Measurements from ENCODE around the gene PDE1C.

Gene PDE1C

GRCh38 chr7:31991406-31991805, 78.8 kb downstream of the PDE1C start:
- no peak for DNase-seq (ENCODE audit: low spot score)

DNA sequence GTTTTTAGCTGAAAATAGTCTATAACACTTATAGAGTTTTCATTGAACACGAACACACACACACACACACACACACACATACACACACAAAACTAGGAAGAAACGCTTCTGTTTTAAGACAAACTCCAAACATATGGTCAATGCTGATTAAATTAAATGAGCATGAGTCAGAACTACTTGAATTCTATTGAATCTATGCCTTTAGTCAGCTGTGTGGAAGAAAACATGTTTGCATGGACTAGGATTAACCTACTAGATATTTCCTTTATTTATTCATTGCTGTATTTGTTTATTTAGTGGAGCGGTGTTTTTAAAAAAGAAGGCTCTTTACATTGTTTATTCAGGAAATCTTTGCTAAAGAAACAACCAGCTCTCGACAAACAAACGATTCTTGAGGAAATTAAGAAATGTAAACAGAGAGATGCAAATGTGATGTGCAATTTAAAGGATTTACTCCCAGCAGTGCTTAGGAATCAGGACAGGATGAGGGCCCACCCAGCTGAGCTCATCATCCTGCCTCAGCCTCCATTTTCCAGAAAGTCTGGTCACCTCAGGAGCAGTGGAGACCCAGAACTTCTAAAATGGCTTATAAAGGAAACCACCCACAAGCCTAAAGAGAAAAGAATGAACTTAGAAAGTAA, 83.2 kb downstream of the PDE1C start:
- DNase-seq (ENCODE audit: low spot score): no peak

DNA sequence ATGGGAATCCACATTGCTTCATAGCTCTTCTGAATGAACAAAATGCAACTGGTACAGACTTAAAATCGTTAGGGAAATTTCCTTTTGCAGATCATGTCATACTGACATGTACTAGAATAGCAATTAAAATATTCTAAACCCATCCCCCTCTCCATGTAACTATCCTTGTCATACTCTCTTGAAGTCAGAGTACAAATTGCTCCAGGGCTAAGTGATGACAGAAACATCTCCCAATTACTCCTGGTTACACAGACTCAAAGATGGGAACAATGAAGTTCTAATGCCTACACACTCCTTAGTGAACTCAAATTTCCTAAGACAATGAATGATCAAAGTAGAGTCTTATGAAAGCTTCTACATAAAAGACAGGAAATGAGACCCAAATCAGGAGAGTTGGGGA, 87.2 kb downstream of the PDE1C start:
- no peak for DNase-seq (ENCODE audit: low spot score)

GRCh38 chr7:31981874-31982390, 88.3 kb downstream of the PDE1C start:
- DNase-seq (ENCODE audit: low spot score): no peak

DNA sequence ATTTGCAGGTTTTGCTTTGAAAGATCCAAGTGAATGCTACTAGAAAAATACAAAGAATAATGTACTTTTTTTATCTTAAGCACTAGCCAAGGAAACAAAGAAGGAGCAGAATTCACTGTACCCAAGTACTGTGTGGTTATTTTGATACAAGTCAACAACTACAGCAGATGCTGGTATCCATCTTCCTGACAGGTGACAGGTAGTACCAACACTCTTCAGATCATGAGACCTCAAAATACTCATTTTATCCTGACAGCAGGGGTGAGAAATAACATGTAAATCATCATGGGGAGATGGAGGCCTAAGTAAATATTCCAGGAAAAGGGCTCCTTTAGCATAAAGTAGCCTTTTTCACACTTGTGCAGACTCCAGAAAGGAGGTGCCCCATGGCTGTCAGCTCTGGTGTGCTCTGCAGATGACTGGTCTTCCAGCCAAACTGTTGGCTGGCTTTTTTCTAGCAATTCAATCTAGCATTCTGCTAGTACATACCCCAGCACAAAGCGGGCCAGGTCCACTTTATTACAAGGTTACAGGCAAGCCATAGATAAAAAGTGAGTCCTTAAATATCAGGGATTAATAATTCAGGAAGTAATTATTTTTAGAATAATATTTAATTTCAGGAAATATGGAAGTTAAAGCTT, 90.4 kb downstream of the PDE1C start:
- DNase-seq (ENCODE audit: low spot score): no peak

- no peak for DNase-seq (ENCODE audit: low spot score)
Observed at GRCh38 chr7:31975546-31975945, 94.7 kb downstream of the PDE1C start.

DNA sequence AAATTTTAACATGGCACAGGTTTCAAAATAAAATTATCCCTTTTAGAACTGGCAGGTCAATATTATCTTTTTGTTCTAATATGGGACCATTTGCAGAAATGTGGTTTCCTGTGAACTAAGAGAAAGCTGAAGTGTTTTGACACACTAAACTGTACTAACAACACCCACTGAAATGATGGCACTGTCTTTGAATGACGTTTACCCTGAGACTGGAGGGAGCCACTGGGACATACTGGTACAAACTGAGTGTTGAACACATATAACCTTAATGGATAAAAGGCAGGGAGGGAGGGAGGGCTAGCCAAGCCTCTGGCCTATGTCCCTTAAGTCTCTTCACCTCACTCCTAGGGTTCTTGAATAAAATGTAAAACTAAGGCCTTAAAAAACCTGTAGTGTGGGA, 95.9 kb downstream of the PDE1C start:
- no peak for DNase-seq (ENCODE audit: low spot score)

GRCh38 chr7:31971049-31971667, 99.0 kb downstream of the PDE1C start:
- DNase-seq (ENCODE audit: low spot score): no peak

- no peak for DNase-seq (ENCODE audit: low spot score)
Observed at GRCh38 chr7:31970501-31970900, 99.7 kb downstream of the PDE1C start.

DNA sequence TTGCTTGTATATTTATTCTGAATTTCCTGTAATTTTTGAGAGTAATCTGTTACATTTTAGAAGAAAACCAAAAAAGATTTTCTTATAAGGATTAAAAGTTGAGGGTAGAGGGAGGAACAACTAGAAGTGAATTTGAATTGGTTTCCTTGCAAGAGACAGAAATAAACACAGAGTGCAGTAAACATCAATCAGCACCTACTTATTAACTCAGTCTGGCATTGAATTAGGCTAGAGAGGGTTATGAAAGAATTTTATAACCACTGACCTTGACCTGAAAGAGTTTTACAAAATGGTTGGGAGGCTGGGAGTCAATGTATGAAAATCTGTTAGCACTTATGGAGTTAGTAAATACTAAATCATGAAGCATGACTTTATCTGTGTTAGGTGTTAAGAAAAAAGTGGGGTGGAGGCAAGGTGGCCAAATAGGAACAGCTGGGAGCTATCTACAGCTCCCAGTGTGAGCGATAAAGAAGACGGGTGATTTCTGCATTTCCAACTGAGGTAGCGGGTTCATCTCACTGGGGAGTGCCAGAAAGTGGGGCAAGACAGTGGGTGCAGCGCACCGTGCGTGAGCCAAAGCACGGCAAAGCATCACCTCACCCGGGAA, 106.5 kb downstream of the PDE1C start:
- DNase-seq (ENCODE audit: low spot score): no peak

DNA sequence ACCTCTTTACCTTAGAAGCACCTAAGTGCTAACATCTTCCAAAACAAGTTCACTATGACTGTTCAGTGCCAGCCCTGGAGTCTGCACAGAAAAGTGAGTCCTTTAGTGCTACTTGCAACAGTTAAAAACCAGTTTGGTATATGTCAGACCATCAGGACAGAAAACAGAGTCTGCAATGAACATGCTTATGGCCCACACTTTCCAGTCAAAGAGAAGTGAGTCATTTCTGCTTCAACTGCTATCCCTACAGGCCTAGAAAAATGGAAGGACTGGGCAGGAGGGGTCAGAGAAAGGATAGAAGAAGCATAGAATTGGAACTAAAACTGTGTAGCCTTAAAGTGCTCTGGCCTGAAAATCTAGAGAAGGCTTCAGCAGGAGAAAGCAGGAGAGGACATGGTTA, 108.0 kb downstream of the PDE1C start:
- DNase-seq (ENCODE audit: low spot score): no peak

- no peak for DNase-seq (ENCODE audit: low spot score)
Observed at GRCh38 chr7:31958226-31958625, 112.0 kb downstream of the PDE1C start.

DNA sequence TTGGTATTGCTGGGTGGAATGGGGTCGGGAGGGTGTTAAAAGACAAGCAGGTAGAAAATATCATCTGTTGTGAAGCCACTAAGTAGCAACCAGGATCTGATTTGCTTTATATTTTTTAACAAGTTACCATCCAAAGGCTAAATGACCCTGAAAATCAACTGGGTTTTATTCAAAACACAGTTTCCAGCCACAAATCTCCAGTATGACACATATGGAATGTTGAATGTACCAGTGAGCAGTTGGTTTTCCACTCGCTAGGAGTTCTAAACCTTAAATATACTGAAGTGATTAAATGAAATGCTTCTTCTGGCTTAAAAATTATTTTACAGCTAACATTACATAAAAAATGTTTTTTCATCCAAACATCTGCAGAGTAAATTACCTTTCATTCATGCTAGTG, 112.5 kb downstream of the PDE1C start:
- DNase-seq (ENCODE audit: low spot score): no peak

DNA sequence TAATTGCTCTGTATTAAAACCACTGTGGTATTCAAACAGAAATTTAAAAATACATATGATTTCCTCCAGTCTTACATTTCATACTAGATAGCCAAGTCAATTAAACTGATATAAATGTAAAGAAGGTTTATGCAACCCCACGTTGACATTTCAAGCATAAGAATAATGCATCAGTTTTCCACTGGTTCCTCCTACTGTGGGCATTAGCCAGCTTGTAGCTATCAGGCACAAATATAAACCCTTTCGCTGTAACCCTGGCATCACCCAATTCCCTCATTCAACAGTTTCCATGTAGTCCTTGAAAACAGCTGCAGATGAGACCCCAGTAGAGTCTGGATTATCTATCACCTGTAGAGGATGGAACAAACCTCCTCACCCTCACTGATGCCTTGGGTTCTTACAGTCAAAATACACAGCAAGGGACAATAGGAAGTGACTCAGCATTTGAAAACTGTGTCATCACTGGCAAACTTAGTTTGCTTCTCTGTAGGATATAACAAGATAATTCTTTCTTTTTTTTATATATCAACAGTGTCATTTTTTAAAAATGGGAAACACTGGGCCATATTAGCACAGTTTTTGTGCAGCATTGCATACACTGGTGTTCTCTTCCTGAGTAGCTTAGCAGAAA, 113.0 kb downstream of the PDE1C start:
- no peak for DNase-seq (ENCODE audit: low spot score)

DNA sequence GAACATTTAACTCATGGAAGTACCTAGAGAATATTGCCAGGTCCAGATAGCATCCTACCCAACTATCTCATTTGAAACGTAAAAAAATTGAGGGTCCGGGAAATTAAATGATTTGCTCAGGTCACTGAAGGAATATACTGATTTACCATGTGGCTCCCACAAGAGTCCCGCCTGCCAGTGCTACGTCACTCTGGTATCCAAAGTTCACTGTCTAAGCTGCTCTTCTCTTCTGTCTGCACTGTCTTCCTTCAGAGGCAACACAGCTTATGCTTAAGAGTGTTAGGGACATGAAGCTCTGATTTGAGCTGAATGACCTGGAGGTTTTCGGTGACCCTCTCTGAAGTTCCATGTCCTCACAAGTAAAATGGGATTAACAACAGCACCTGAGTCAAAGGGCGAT, 114.6 kb downstream of the PDE1C start:
- no peak for DNase-seq (ENCODE audit: low spot score)

GRCh38 chr7:31955021-31955420, 115.2 kb downstream of the PDE1C start:
- no peak for DNase-seq (ENCODE audit: low spot score)

GRCh38 chr7:31954500-31954899, 115.7 kb downstream of the PDE1C start:
- DNase-seq (ENCODE audit: low spot score): no peak

DNA sequence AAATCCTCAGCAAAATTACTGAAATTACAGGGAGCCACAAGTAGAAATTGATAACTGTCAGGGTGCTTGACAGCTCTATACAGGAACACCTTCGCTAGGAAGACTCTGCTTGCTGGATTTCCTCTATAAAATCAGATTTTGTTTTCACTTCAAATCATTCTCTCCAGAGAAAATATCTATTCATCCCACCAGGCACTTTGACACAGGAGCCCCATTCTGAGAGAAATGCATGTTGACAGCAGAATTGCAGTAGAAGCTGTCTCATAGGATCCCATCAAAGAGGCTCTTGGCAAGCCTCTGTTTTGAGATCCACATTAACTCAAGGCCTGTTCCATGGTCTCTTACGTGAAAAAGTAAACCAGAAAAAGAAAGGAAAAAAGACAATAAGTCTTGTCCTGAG, 116.8 kb downstream of the PDE1C start:
- DNase-seq (ENCODE audit: low spot score): no peak

DNA sequence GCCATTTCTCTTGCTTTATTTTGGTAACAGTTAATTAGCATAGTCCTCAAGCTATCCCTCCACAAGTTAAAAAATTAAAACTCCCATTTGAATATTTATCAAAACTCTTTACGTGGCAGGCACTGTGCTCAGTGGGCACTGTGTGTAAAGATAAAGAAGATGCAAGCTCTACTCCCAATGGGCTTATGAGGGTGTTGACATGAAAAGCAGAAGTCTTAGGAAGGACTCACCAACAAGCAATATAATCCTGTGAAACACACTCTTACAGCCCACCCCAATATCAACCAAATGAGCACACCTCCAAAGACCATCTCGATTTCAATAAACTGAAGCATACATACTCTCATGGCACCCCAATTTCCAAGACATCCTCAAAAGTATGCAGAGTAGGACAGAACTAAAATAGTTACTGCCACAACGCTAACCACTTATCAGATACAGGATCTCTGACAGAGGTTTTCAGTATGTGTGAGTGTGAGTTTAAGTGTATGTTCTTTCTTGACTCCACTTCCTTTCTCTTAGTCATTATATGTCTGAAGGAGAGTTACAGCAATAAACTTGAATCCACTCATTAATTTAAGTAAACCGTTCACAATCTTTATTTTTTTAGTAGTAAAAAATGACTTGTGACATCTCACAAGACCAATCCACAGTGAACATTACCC, 120.0 kb downstream of the PDE1C start:
- no peak for DNase-seq (ENCODE audit: low spot score)

DNA sequence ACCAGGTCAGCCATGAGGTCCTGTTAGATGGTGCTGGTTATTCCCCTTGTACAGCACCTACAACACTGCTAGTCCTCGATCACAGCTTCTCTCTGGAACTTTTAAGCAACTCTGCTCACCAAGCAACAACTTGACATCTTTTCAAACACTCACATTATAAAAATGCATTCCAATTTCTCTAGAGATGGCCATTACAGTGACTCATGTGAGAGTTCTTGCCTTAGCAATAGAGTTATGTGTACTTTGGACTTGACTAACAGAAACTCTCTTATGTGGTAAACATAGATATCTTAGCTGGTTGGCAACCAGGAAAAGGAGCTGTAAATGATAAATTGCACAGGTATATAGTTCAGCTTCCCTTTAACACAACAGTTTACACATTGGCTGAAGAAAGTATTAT, 122.2 kb downstream of the PDE1C start:
- DNase-seq (ENCODE audit: low spot score): no peak

- no peak for DNase-seq (ENCODE audit: low spot score)
Observed at GRCh38 chr7:31940167-31940566, 130.0 kb downstream of the PDE1C start.

- no peak for DNase-seq (ENCODE audit: low spot score)
Observed at GRCh38 chr7:31939076-31939475, 131.1 kb downstream of the PDE1C start.
